ENCODE results near the gene NACC2. TPM values are rescaled to one million over a fixed set of nuclear protein-coding genes. Genes with fewer than 3 reads are reported as not detected.

Gene NACC2
- polyA plus RNA-seq, 1 donor (not counting 4 experiments of a cell fraction or from before 2014, with no cell fraction given), result 4.6 TPM

DNA sequence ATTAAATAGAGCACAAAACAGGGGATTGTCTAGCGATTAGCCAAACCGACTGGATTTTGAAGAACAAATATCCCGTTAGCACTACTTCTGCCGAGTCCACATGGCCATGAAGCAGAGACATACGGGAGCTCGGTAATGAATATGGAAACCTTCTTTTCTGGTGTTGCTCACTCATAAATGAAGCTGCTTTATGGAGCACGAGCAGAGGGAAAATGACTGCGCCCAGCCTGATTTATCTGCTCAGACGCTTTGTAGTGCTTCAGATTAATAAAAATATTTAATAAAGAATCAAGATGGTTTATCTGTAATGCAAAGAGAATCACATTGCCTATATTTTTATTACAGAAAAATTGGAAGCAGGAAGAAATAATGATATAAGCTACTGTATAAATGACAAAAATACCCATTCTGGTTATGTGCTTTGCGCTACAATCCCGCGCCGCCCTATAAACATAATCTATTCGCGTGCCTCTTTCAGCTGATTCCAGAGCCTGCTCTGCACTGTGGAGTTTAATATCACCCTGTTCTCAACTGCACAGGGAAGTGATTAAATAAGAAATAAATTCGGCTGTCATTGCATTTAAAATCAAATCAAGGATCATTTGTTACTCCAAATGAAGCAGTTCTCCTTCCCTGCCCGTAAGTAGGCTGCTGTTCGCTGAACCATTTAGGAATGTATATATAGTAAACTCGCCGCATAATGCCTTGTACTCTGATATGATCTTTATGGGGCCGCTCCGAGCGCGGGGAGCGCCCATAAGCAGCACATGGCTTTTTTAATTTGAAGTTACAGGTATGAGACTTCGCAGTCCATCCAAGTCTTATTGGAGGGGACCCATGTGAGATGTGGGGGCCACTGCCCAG lies 111.6 kb downstream of the NACC2 start:
- H3K4me2 ChIP-seq (ENCODE audit: control insufficient read depth, extremely low read depth, insufficient read depth, low read depth, low read length), result no peak overlapping the region
- no peak overlapping the region for H3K27ac ChIP-seq (ENCODE audit: control insufficient read depth, insufficient read depth, low read length)
- no peaks in the 10 kb centered on the region for H3K36me3 ChIP-seq (ENCODE audit: control insufficient read depth in 2 of 2, extremely low read depth in 1 of 2, insufficient read depth in 2 of 2, low read length in 2 of 2)
- no peak for FAIRE-seq
- no peak overlapping the region for H3K4me3 ChIP-seq (ENCODE audit: control insufficient read depth in 2 of 3, extremely low read depth in 1 of 3, insufficient read depth in 2 of 3, low read depth in 1 of 3, low read length in 3 of 3)
- H3K9me3 ChIP-seq (ENCODE audit: control insufficient read depth, low read depth, low read length), result no peaks in the 10 kb centered on the region
- H4K20me1 ChIP-seq (ENCODE audit: control insufficient read depth, extremely low read depth, insufficient read depth, low read length), result no peaks in the 10 kb centered on the region
- no peaks in the 10 kb centered on the region for H3K9me1 ChIP-seq (ENCODE audit: control insufficient read depth, extremely low read depth, insufficient read depth, low read length)
- DNase-seq (ENCODE audit: low read depth, low spot score), result no peak
- no peaks in the 10 kb centered on the region for H3K79me2 ChIP-seq (ENCODE audit: control insufficient read depth, insufficient read depth, low read length)
- peaks cover 56% of the 10 kb centered on the region for H3K27me3 ChIP-seq (ENCODE audit: control insufficient read depth, extremely low read depth, insufficient read depth, low read length)
- H2AFZ ChIP-seq (ENCODE audit: control insufficient read depth, low read length), result no peak overlapping the region
- peaks cover 2% of the 10 kb centered on the region for H3K4me1 ChIP-seq (ENCODE audit: control insufficient read depth, extremely low read depth, insufficient read depth, low read length)
- no peak overlapping the region for H3K9ac ChIP-seq (ENCODE audit: control insufficient read depth, extremely low read depth, insufficient read depth, low read length)
- TF ChIP-seq EZH2 (IDR thresholded peaks at IDR 0.05; ENCODE audit: low read length) (no peak), CTCF (optimal IDR thresholded peaks at IDR 0.05 in 1 of 3, IDR thresholded peaks at IDR 0.05 in 1 of 3, conservative IDR thresholded peaks at IDR 0.05 in 1 of 3; ENCODE audit: extremely low read depth in 1 of 3, insufficient read depth in 2 of 3, low read length in 3 of 3) (no peak)
- dilution Hi-C loops (cut with MboI; ENCODE audit: extremely low pct_ligation_motif_present, low sequenced_read_pairs), result no loop called here

- no peak for FAIRE-seq
- Histone ChIP-seq H3K79me2 (ENCODE audit: control insufficient read depth, insufficient read depth, low read length) (no peaks in the 10 kb centered on the region), H3K9me1 (ENCODE audit: control insufficient read depth, extremely low read depth, insufficient read depth, low read length) (no peaks in the 10 kb centered on the region), H3K4me3 (ENCODE audit: control insufficient read depth in 2 of 3, extremely low read depth in 1 of 3, insufficient read depth in 2 of 3, low read depth in 1 of 3, low read length in 3 of 3) (no peak overlapping the region), H3K4me1 (ENCODE audit: control insufficient read depth, extremely low read depth, insufficient read depth, low read length) (peaks cover 2% of the 10 kb centered on the region), H3K4me2 (ENCODE audit: control insufficient read depth, extremely low read depth, insufficient read depth, low read depth, low read length) (no peak overlapping the region), H2AFZ (ENCODE audit: control insufficient read depth, low read length) (no peak overlapping the region), H3K27ac (ENCODE audit: control insufficient read depth, insufficient read depth, low read length) (no peak overlapping the region), H3K9me3 (ENCODE audit: control insufficient read depth, low read depth, low read length) (no peaks in the 10 kb centered on the region), H3K27me3 (ENCODE audit: control insufficient read depth, extremely low read depth, insufficient read depth, low read length) (peaks cover 48% of the 10 kb centered on the region), H3K9ac (ENCODE audit: control insufficient read depth, extremely low read depth, insufficient read depth, low read length) (no peak overlapping the region), H3K36me3 (ENCODE audit: control insufficient read depth in 2 of 2, extremely low read depth in 1 of 2, insufficient read depth in 2 of 2, low read length in 2 of 2) (no peaks in the 10 kb centered on the region), H4K20me1 (ENCODE audit: control insufficient read depth, extremely low read depth, insufficient read depth, low read length) (no peaks in the 10 kb centered on the region)
- dilution Hi-C loops (cut with MboI; ENCODE audit: extremely low pct_ligation_motif_present, low sequenced_read_pairs), result no loop called here
- DNase-seq (ENCODE audit: low read depth, low spot score), result no peak
- TF ChIP-seq CTCF (optimal IDR thresholded peaks at IDR 0.05 in 1 of 3, IDR thresholded peaks at IDR 0.05 in 1 of 3, conservative IDR thresholded peaks at IDR 0.05 in 1 of 3; ENCODE audit: extremely low read depth in 1 of 3, insufficient read depth in 2 of 3, low read length in 3 of 3) (no peak), EZH2 (IDR thresholded peaks at IDR 0.05; ENCODE audit: low read length) (no peak)
Measured at GRCh38 chr9:135982499-135983207, 112.4 kb downstream of the NACC2 start.
